ENCODE results near the gene GPC4.

The GPC4 gene

DNA sequence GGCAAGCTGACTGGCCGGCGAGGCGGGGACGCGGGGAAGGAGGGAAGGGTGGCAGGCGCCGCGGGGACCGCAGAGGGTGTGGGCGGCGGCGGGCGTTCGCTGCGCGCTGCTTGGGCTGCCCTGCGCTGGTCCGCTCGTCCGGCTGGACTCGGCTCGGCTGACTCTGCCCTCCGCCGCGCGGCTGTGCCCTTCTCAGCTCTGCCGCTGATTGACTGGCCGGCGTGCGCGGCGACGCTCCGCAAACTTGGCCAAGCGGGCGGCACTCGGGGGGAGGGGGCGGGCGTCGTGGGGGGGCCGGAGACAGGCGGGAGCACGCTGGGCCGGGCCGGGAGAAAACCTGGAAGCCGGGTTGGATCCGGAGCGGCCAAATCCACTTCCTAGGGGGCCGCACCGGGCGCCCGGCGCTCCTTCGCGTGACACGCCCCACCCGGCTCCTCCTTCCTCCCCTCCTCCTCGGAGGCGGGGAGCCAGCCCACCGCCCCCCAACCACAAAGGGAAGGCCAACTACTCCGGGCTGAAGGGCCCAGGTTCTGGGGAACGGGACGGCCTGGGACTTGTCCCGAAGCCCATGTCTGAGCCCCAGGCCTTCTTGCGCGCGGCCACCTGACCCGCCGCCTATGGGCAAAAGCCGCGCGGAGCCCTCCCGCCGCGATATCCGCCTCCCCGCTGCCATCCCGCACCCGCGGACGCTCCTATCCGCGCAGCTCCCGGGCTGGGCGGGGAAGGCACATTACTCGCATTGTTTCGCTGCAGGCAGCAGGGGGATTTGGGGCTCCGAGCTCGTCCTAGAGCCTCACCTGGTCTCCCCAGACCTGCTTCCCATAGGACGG is at the start of gene GPC4:
Gene GPC4, minus strand, starts transcription at position 214 of the 830 bp plus-strand sequence. CDS start 524 bp downstream, outside the sequence.
- DNase-seq (ENCODE audit: low spot score): peak; percentile 71

DNA sequence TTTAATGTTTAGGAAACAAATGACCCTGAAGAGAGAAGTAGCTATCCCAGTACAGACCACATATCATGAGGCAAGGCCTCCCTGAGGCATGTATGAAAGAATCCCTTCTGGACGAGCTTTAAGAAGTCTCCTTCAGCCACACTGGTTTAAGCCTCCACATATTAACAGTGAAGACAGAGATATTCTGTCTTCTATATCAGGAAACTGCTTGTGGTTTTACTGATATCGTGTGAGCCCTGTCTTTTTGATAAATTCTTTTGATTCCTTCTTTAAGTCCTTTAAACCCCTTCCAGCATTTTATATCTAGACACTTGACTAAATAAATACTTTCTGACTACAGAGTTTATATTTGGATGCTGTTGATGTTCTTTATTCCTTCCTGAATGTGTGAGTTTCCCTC is 45.9 kb upstream of the GPC4 start:
- no peak for DNase-seq (ENCODE audit: low spot score)

DNA sequence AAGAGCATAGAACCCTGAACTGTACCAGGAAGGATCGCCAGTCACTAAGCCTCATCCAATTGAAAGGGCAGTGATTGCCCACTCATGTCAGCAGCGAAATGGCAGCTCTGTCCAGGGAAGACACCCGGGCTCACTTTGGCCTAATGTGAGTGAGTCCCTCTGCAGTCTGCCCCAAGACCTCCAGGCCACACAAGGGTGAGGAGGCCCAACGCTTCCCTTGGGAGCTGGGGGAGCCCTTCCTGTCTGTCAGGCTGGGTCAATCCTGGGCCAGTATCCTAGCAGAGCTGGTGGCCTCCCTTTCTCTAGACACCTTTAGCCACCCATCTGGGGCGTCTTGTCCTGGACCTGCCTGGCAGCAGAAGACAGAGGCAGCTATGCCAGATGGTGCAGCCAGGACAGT is 39.6 kb upstream of the GPC4 start:
- no peak for DNase-seq (ENCODE audit: low spot score)

DNA sequence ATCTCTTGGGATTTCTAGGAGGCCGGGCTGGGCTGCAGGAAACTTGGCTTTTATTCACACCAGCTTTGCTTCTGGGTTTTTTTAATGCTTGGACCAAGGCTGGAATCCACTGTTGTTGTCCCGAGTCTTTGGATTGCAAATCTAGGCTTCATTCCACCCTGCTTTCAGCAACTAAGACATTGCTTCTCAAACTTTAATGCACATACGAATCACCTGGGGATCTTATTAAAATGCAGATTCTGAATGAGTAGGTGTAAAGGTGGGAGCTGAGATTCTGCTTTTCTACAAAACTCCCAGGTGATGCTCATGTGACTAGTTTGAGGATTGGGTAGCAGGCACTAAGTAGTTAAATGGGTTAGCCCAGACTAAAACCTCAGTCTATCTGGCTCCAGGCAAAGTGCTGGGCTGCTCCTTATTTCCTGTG is 39.2 kb upstream of the GPC4 start:
- DNase-seq (ENCODE audit: low spot score): no peak

DNA sequence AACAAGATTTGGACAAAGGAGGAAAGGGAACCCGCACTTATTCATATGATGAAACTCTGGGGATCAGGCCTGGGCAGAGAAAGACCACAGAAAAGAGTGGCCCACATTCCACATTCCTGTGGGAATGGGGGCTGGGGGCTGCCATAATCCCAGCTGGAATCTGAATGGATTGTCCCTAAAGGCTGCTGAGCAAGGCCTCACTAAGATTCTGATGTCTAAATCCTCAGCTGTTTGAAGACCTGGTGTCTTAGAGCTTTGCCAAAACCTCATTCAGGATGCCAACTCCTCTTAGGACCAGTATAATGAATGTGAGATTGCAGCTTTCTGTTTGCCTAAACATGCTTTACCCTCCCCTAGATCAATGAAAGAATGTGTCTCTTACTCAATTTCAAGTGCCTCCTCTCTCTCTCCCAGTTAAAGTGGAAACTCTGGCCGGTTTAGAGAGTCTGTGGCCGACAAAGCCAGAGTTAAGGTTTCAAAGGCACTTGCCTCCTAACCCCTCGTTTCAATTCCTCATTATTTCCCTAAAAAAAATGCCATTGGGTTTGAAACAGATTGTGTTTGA is 33.3 kb upstream of the GPC4 start:
- DNase-seq (ENCODE audit: low spot score): no peak

DNA sequence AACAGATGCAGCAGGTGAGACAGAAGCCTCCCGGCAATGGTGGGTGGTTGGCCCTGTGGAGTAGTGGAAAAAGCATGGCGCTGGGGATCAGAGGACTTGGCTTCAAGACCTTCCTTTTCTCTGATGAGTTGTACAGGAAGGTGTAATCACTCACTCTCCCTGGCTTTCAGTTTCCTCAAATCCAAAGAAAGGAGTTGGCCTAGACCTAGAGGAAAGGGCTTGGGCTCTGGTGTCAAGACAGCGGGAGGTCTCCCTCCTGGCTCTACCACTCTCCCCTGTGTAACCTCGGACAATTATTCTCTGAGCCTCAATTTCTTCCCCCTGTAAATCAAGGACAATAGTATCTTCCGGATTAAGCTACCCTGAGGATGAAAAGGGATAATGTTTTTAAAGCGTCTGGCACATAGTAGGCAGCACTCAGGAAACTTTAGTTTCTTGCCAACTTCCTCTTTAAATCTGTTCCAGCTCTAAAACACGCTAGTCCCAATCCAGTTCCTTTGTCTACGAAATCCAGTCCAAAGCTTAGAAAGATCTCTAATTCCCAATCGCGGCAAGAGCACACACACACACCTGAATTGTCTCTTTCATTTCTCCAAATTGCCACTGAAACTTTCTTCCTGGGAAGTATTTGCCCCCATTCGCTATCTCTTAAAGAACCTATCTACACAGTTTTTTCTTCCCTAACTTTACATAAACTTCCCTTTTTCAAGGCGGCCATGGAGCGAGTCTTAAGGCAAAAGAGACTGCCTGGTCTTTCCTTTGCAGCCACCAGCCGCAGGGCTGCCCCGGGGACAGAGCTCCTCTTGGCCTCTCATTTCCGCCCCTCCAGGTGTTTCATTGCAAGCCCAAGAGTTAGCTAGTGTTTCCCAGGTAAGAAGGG is 29.9 kb upstream of the GPC4 start:
- DNase-seq (ENCODE audit: low spot score): peak; percentile 52

DNA sequence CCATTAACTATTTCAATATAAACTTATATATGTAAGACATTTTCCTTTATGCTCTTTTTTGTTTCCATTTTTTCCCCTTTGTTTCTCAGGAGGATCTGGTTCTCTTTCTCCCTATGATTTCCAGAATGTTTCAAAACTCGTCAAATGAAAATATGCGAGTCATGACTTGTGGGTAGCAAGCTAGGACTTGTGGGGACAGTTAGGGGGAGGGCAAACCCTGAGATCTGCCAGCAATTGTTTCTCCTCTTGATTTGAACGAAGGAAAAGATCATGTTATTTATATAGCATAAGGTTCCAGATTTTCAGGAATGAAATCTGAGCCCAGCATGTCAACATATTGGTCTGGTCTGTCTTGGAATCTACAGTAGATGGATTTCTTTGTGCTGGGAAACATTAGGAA is 28.9 kb upstream of the GPC4 start:
- DNase-seq (ENCODE audit: low spot score): no peak

DNA sequence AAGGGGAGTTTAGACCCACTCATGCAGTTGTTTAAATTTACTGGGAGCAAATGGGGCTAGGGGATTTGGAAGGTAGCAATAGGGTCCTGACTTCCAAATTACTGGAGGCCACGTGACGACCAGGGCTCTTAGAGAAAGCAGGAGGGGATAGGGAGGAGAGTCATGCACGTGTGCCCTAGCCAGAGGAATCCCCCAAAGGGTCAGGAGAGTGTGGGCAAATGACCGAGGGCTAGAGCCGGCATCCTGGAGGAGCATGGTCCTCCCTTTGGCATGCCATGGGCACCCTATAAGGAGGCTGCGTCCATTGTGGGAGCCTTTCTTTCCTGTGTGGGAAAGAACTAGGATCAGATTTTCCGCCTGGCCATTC is 25.5 kb upstream of the GPC4 start:
- no peak for DNase-seq (ENCODE audit: low spot score)

DNA sequence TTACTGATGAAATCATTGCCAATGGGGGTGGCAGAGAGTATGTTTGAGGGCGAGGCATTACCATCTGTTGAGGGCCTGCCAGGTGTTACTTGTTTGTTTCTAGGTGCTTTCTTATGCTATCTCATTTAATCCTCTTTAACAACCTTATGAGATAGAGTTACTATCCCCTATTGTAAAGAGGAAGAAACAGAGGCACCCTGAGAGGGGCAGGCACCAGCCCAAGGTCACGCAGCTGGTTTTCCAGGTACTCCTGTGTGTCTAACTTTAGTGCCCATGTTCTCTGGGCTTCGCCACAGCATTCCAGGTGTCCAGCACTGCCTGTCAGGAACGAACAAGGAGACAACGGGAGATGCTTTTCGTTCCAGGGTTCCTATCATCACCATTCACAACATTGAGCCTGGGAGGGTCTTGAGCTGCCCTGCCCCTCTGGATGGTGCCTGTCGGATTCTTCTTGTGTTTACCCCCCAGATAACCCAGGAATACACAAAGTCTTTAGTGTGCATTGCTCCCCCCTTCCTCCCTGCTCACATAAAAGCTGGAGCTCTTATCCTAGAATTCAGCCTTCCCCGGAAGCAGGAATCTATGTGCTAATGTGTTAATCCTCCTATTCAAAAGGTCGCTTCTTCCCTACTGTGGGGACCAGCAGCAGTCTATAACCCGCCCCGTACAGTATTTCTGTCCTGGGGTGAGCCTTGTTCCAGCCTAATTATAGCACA is 24.9 kb upstream of the GPC4 start:
- DNase-seq (ENCODE audit: low spot score): no peak

DNA sequence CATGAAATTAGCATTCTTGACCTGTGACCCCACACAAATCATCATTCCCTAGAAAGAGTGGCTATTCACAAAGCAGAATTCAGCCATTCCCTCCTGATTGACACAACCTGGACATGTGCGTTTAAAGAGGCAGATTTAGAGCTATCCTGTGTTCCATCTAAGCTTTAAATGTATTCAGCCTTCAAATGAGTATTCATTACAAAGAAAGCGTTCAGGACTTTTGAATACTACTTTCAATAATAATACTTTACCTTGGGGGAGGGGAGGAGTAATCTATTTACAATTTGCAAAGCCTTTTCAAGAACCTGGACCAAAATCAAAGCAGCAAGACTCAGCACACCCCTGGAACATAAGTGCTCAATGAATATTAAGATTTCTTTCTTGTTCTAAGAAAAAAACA is 22.5 kb upstream of the GPC4 start:
- no peak for DNase-seq (ENCODE audit: low spot score)

DNA sequence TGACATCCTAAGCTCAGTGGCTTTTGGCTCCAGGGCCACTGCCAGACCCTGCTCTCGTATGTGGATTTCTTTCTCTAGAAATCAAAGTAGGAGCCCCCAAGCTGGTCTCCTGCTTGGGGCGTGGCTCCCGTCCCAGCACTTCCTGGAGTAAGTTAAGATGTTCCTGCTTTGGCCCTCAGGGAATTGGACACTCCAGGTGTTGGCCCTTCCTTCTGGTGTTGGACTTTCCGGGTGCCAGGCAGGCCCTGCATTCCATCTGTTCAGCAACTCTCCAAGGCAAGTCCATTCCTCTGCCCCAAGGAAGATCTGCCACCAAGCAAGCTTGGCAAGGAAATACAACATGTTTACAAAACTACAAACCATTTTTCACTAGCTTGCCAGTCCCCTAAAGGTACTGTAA is 22.1 kb upstream of the GPC4 start:
- no peak for DNase-seq (ENCODE audit: low spot score)

DNA sequence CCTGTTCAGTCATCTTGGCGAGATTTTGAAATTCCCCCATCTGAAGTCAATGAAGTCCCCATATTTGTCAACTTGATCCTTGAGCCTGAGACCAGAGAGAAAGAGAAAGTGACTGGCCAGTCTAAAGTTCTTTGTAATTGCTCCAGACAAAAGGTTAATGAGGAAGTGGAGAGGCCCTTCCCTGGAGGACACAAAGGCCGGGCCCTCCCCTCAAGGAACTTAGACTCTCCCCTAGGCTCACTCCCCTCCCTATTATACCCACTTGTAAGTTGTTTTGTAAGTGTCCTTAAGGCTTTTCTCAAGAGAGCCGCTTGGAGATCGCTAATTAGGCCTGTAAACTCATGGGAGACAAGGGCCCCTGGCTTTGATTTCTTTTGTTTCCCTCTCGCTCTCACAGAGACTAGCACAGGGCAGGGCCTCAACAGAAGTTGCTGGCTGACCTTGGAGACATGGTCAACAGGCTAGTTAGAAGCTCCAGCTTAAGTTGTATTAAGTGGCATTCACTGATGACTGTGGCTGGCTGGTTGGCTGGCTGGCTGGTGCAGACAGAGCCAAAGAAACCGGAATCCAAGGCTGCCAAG is 20.3 kb upstream of the GPC4 start:
- DNase-seq (ENCODE audit: low spot score): no peak

DNA sequence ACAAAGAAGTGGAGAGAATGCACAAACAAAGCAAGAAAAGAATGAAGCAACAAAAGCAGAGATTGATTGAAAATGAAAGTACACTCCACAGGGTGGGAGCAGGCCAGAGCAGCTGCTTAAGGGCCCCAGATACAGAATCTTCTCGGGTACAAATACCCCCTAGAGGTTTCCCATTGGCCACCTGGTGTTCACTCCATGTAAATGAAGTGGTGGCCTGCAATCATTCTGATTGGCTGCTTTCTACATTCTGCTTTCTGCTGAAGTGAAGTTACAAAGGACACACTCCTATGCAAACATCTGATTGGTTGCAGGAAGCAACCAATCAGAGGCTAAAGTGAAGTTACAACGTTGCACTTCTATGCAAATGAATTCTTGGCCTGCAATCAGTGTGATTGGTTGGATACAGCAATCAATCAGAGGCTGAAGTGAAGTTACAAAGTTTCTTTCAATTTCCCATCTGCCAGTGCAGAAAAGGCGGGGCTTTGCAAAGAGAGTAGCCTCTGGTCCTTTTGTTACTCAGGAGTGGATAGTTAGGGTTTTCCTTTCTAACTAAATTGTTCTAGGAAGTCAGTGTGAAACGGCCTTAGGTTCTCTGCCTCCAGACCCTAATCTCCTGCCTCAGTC is 19.0 kb upstream of the GPC4 start:
- no peak for DNase-seq (ENCODE audit: low spot score)

DNA sequence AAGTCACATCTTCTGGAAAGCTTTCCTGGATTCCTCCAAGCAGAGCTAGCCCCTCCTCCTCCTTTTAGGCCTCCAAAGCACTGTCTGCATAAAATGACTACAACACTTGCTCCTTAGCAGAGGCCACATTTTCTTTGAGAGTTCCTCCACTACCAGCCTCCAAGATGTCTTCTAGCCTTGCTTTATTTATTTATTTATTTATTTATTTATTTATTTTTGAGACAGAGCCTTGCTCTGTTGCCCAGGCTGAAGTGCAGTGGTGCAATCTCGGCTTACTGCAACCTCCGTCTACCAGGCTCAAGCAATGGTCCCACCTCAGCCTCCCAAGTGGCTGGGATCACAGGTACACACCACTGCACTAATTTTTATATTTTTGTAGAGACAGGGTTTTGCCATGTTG is 4.6 kb upstream of the GPC4 start:
- no peak for DNase-seq (ENCODE audit: low spot score)

DNA sequence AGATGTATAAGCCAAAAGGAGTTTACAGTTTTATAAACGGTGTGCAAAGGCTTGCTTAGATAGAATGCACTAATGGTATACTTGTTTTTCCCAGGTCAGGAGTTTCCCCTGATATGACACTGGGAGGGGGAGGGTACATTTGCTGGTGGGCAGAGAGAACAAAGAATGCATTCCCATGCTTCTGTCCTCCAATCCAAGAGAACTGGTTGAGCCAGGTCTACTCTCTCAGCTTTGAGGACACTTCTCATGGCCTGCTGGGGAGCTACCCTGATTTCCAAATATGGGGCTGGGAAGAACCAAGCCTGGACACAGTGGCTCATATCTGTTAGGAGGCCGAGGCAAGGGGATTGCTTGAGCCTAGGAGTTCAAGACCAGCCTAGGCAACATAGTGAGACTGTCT is 3.3 kb upstream of the GPC4 start:
- no peak for DNase-seq (ENCODE audit: low spot score)

DNA sequence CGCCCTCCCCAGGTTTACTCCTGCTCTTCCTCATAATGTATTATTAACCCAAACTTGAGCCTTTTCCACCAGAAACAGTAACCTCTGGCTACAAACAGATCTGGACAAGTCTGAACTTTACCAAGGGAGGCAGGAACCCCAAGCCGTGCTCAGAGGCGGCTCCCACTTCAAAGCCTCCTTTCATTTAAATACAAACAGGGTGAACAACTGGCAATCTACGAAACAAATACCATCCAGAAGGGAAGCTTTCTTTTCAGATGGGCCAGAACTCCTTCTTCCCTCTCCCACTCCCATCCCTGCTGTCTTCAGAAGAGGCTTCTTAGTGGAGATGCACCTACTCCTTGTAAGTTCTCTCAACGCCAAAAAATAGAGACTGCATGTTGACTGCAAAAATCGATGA is 2.1 kb upstream of the GPC4 start:
- no peak for DNase-seq (ENCODE audit: low spot score)

DNA sequence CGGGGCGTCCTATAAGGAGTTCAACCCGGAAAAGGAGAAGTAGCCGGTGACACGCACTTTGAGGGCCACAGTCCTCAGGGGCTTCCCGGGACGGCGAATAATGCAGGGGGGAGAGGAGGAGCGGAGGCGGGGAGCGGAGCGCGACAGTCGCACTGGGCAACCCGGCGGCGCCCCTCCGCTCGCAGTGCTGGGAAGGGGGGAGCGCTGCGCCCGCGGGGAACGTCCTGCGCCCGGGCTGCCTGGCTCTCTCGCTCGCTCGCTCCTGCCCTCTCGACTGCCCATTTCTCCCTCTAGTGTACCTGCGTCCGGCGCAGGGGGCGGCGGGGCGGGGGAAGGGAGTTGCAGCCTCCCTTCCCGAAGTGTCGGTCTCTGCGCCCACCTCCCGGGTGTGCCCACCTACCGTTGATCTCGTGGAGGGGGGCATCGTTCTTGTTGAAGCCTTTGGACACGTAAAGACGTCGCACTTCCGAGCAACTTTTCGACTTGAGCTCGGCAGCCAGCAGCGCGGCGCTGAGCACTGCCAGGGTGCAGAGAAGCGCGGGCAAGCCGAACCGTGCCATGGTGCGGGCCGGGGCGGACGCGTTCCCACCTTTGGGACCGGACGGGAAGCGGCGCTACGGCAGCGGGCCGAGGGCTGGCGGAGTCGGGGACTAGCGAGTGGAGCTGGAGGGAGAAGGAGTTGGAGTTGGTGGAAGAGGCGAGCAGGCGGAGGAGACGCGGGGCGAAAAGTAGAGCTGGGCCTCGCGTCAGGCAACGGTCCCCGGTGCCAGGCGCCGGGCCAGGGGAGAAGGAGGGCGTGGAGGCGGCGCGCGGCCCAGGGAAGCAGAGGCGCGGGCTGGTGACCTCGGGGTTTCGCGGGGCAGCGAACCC is 648 bp downstream of the GPC4 start:
- DNase-seq (ENCODE audit: low spot score): peak; percentile 55

DNA sequence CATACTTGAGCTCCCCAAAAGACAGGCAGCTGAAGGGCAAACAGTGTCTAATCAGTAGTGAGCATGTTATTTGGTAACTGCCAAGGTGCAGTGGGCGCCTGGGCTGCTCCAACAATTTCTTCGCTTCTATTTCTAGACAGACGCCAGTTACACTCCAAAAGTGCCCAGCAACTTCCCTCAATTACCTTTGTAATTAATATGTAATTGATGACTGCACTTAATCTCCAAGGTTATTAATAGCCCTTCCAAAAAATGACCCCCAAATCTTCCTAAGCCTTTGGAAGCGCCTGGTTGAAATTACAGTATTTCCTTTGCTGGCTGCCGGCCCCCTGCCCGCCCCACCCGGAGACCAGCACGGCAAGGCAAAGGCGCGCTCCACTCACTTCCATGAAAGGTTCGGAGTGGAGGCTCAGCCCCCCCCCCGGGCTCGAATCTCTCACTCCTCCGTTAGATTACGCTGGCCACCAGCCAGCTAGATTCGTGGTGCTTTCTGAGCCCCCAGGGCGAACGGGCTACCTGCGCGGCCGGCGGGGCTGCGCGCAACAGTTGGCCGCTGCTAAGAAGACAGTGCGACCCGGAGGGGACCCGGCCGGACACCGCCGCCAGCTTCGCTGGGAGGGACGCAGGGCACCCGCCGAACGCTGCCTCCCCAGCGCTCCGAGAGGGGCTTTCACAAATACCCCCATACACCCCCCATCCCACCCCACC is 1.9 kb downstream of the GPC4 start:
- DNase-seq (ENCODE audit: low spot score): peak; percentile 55

DNA sequence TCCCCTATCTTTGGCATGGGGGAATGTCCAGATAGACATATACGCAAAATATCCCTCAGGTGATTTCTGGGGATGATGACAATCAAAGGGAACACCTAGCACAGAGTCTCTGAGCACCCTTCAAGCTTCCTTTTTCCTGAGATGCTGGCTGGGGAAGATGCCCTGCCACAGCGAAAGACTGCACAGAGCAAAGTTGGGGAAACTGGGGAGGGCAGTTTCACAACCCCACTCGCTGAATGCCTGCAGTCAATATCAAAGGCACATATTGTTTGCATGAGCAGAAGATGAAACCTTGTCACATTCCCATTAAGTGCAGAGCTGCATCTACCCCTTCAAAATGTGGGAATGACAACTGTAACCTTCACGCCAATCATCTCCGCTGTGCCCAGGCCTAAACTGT is 2.6 kb downstream of the GPC4 start:
- no peak for DNase-seq (ENCODE audit: low spot score)

DNA sequence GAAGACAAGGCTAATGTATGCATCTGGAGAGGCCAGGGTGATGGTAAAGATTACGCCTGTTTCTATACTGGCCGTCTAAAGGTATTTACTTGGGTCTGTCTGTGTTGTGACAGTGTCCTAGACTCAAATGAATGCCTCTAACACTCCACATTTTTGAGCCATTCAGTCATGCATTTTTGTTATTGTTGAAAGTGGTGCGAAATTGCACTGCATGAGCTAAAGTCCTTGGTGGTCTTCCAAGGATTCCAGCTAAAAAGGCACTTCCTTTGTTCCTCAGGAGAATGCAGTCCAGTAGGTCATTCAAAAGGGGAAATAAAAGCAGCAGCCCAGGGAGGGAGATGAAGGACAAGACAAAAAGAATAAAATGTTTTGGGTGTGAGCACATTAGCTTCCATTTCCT is 3.0 kb downstream of the GPC4 start:
- no peak for DNase-seq (ENCODE audit: low spot score)
